MCF 10A (cell line): ENCODE measurements around the gene MSL3B.

Experiments
- BruUV-seq: library from RNA; stranded (reverse); fragments of 400-500 nt; replicated peaks from 2 replicates; lab custom pipeline; 2021; lab: Mats Ljungman, UMichigan
- CTCF ChIA-PET: fragments of 300-600 bp; sonication (Branson Sonifier 250); formaldehyde crosslinking; extraction: SDS; loops from one replicate; lab custom pipeline; 2021; ENCODE audit warnings: antibody characterized with exemption, inconsistent platforms; lab: Yijun Ruan, JAX
- POLR2A ChIA-PET: fragments of 300-600, 350-650 bp; sonication (Branson Sonifier 250); formaldehyde crosslinking; extraction: SDS; loops from one replicate; lab custom pipeline; 2020; ENCODE audit warnings: antibody characterized with exemption, inconsistent platforms; lab: Yijun Ruan, JAX
- DNase-seq: peaks from one replicate; pipeline ENCODE4 v3.0.0-alpha.2; 2018; ENCODE audit not compliant: unreplicated experiment
- H3K27ac Mint-ChIP-seq: one replicate; pipeline ENCODE4 v1.8.0; 2022; ENCODE audit warnings: mild to moderate bottlenecking, low read depth, mixed read lengths; ENCODE audit not compliant: unreplicated experiment
- H3K27me3 Mint-ChIP-seq: one replicate; pipeline ENCODE4 v1.8.0; 2022; ENCODE audit warnings: mixed read lengths; ENCODE audit not compliant: insufficient read depth, unreplicated experiment
- H3K36me3 Mint-ChIP-seq: one replicate; pipeline ENCODE4 v1.8.0; 2022; ENCODE audit warnings: mild to moderate bottlenecking, moderate library complexity, mixed read lengths; ENCODE audit not compliant: insufficient read depth, unreplicated experiment
- H3K4me1 Mint-ChIP-seq: one replicate; pipeline ENCODE4 v1.8.0; 2022; ENCODE audit warnings: mixed read lengths; ENCODE audit not compliant: insufficient read depth, unreplicated experiment
- H3K4me3 Mint-ChIP-seq: one replicate; pipeline ENCODE4 v1.8.0; 2022; ENCODE audit warnings: mild to moderate bottlenecking, moderate library complexity, mixed read lengths; ENCODE audit not compliant: unreplicated experiment
- H3K9me3 Mint-ChIP-seq: one replicate; pipeline ENCODE4 v1.8.0; 2022; ENCODE audit warnings: mixed read lengths; ENCODE audit not compliant: unreplicated experiment
- CTCF ChIP-seq: fragments of 200-600 bp; IDR thresholded peaks from one replicate; pipeline ENCODE4 v1.8.0; 2022; ENCODE audit warnings: antibody characterized with exemption, mild to moderate bottlenecking; ENCODE audit not compliant: unreplicated experiment
- intact Hi-C: fragments of 100-400 bp; cut with micrococcal nuclease; formaldehyde crosslinking; loops from 2 replicates; pipeline ENCODE4 v1.14.1; 2022

The MSL3B gene

GRCh38 chr2:233840520-233840919, 27.7 kb downstream of the MSL3B start:
- no peak for TF ChIP-seq CTCF
- no peaks in the 10 kb centered on the region for H3K9me3 Mint-ChIP-seq
- H3K36me3 Mint-ChIP-seq, result peaks cover 24% of the 10 kb centered on the region
- intact Hi-C loops, result no loop called here
- no peak overlapping the region for H3K27ac Mint-ChIP-seq
- CTCF ChIA-PET, result interaction anchor here (0.9 kb wide), 1 partner anchor 13 kb away, joined by 3 read pairs; no protein-coding TSS in a partner anchor
- POLR2A ChIA-PET, result no interaction called here
- peaks cover 5% of the 10 kb centered on the region for H3K4me1 Mint-ChIP-seq
- H3K27me3 Mint-ChIP-seq, result no peaks in the 10 kb centered on the region
- no TSS peak for BruUV-seq
- no peak for DNase-seq
- H3K4me3 Mint-ChIP-seq, result no peak overlapping the region

- POLR2A ChIA-PET, result interaction anchor here (0.6 kb wide), 1 partner anchor 46 kb away, joined by 3 read pairs; no protein-coding TSS in a partner anchor
- no peak for TF ChIP-seq CTCF
- peaks cover 24% of the 10 kb centered on the region for H3K36me3 Mint-ChIP-seq
- no peaks in the 10 kb centered on the region for H3K9me3 Mint-ChIP-seq
- H3K4me1 Mint-ChIP-seq, result peaks cover 5% of the 10 kb centered on the region
- H3K4me3 Mint-ChIP-seq, result no peak overlapping the region
- BruUV-seq, result no TSS peak
- CTCF ChIA-PET, result interaction anchor here (0.9 kb wide), 1 partner anchor 12 kb away, joined by 3 read pairs; no protein-coding TSS in a partner anchor
- no peaks in the 10 kb centered on the region for H3K27me3 Mint-ChIP-seq
- peak overlapping the region; percentile 50 for H3K27ac Mint-ChIP-seq
- intact Hi-C loops, result no loop called here
- no peak for DNase-seq
These were observed 28.8 kb downstream of the MSL3B start for GRCh38 chr2:233839447-233839820.

GRCh38 chr2:233838726-233839446, 29.3 kb downstream of the MSL3B start:
- no peak for DNase-seq
- intact Hi-C loops, result no loop called here
- Mint-ChIP-seq H3K36me3 (peaks cover 20% of the 10 kb centered on the region), H3K4me1 (peaks cover 5% of the 10 kb centered on the region), H3K9me3 (no peaks in the 10 kb centered on the region), H3K4me3 (no peak overlapping the region), H3K27ac (peak overlapping the region; percentile 50), H3K27me3 (no peaks in the 10 kb centered on the region)
- CTCF ChIA-PET, result no interaction called here
- TF ChIP-seq CTCF, result no peak
- no TSS peak for BruUV-seq
- POLR2A ChIA-PET, result no interaction called here

- ChIA-PET POLR2A (interaction anchor here (0.7 to 0.9 kb wide), 2 partner anchors 13 to 1436 kb away, joined by 3 read pairs; no protein-coding TSS in a partner anchor), CTCF (interaction anchor here (0.8 kb wide), 1 partner anchor 47 kb away, joined by 3 read pairs; no protein-coding TSS in a partner anchor)
- H3K9me3 Mint-ChIP-seq, result no peaks in the 10 kb centered on the region
- intact Hi-C loops, result no loop called here
- H3K27me3 Mint-ChIP-seq, result no peaks in the 10 kb centered on the region
- no peak overlapping the region for H3K27ac Mint-ChIP-seq
- no peak for DNase-seq
- BruUV-seq, result no TSS peak
- no peak for TF ChIP-seq CTCF
- no peak overlapping the region for H3K4me3 Mint-ChIP-seq
- peaks cover 5% of the 10 kb centered on the region for H3K4me1 Mint-ChIP-seq
- peaks cover 24% of the 10 kb centered on the region for H3K36me3 Mint-ChIP-seq
These were observed 29.9 kb downstream of the MSL3B start for GRCh38 chr2:233838251-233838650.
